WERI-Rb-1 (cell line): ENCODE measurements around the gene MED14.

ENCODE experiments used
- DNase-seq: peaks from one replicate; pipeline ENCODE4 v3.0.0-alpha.2; 2020
- H3K27ac ChIP-seq: fragments of 250-450 bp; sonication (Bioruptor Pico); 2 replicates; pipeline ENCODE4 v1.5.1; 2020; ENCODE audit warnings: mild to moderate bottlenecking, moderate library complexity
- H3K27me3 ChIP-seq: fragments of 250-450 bp; sonication (Bioruptor Pico); 2 replicates; pipeline ENCODE4 v1.5.1; 2021; ENCODE audit warnings: mild to moderate bottlenecking, low read depth, moderate library complexity; ENCODE audit not compliant: insufficient read depth, severe bottlenecking
- H3K36me3 ChIP-seq: fragments of 250-450 bp; sonication (Bioruptor Pico); 2 replicates; pipeline ENCODE4 v1.5.1; 2020; ENCODE audit warnings: mild to moderate bottlenecking, moderate library complexity
- H3K4me3 ChIP-seq: 2 replicates; pipeline ENCODE4 v1.5.1; 2011; ENCODE audit warnings: low read depth, mild to moderate bottlenecking, control low read depth, low read length
- H3K9me3 ChIP-seq: fragments of 250-450 bp; sonication (Bioruptor Pico); 2 replicates; pipeline ENCODE4 v1.5.1; 2021; ENCODE audit warnings: mild to moderate bottlenecking, moderate library complexity; ENCODE audit not compliant: severe bottlenecking
- CTCF ChIP-seq: IDR thresholded peaks from 2 replicates; pipeline ENCODE4 v1.5.1; 2011; ENCODE audit warnings: low read depth, mild to moderate bottlenecking, control low read depth, inconsistent platforms, low read length

The MED14 gene

DNA sequence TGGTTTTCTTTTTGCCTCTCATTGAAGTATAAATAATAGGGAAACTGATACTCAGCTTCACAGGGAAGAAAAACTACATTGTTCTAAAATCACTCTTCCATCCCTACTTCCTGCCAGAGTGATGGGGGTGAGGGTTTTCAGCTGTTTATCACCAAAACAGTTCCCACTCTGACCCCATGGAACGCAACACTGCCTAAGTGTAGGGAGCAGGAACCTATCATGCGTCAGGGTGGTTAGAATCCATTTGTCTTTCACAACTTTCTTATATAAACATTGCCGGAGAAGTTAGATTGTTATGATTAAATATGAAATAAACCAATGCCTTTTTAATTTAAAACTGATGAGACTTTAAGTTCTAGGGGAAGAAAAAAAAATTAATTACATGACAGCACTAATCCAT, 128.0 kb downstream of the MED14 start:
- H3K27me3 ChIP-seq: no peaks in the 10 kb centered on the region
- no peak for DNase-seq
- H3K4me3 ChIP-seq: no peak overlapping the region
- no peaks in the 10 kb centered on the region for H3K9me3 ChIP-seq
- no peaks in the 10 kb centered on the region for H3K36me3 ChIP-seq
- H3K27ac ChIP-seq: no peak overlapping the region
- no peak for TF ChIP-seq CTCF

DNA sequence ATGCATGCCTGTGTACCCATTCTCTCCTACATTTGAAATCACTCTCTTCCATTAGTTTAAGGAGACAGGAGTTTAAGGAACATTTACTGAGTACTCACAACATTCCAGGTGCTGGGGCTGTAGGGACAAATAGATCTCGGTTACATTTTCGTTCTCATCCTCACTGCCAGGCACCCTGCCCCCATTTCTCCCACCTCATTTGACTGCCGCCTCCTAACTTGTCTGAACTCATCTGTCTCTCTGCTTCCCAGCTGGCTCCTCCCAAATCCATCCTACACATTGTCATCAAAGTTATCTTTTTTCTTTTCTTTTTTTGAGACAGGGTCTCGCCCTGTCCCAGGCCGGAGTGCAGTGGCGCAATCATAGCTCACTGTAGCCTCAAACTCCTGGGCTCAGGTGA, 131.9 kb downstream of the MED14 start:
- Histone ChIP-seq H3K9me3 (no peaks in the 10 kb centered on the region), H3K36me3 (peaks cover 31% of the 10 kb centered on the region), H3K4me3 (no peak overlapping the region), H3K27me3 (no peaks in the 10 kb centered on the region), H3K27ac (no peak overlapping the region)
- no peak for TF ChIP-seq CTCF
- no peak for DNase-seq
